Globus pallidus (tissue), 1 donor: ENCODE results near the gene LPIN1.

ENCODE experiments used
- DNase-seq: peaks from one replicate; pipeline ENCODE4 v3.0.0-alpha.2; 2015; ENCODE audit warnings: low spot score

Gene LPIN1

DNA sequence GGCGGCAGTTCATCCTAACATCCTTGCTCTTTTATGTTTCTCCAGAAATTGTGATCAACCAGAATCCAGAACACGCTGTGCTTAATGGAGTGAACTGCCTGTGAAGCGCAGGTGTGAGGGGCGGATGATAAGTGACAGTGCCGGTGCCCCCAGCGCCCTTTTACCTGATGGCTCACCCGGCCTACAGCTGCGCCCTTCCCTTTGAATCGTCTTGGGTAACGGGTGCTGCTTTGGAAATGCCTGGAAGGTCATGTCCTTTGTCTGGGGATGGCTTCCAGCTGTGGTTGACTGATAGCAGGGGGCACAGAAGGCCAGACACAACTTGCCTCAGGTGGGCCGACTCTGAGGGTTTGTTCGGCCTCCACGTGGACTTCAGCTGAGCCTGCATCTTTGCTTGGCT lies 119.4 kb downstream of the LPIN1 start:
- DNase-seq: no peak

DNA sequence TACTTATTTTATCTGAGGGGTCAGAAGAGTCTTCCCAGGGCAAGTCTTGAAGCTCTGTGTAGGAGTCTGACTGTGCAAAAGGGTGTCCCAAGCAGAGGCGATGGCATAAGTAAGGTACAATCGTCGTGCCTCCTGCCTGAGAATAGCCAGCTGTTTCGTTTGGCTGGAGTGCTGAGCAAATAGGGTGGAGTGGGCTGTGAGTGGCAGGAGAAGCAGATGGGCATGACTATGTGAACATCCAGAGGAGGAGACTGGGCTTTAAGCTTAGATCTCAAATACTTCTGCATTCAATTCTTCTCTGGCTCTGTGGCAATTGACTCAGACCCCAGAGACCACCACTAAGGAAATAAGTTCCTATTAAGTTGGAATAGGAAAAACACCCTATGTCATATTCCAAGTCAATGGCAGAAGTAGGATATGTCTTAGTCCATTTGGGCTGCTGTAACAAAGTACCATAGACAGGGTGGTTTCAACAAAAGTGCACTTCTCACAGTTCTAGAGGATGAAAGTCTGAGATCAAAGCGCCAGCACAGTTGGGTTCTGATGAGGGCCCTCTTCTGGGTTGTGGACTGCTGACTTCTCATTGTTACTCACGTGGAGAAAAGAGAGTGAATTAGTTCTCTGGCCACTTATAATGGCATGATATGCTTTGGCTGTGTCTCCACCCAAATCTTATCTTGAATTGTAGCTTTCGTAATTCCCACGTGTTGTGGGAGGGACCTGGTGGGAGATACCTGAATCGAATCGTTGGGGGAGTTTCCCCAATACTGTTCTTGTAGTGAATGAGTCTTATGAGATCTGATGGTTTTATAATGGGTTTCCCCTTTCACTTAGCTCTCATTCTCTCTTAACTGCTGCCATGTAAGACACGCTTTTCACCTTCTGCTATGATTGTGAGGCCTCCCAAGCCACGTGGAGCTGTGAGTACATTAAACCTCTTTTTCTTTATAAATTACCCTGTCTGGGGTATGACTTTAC lies 120.2 kb downstream of the LPIN1 start:
- DNase-seq: no peak

DNA sequence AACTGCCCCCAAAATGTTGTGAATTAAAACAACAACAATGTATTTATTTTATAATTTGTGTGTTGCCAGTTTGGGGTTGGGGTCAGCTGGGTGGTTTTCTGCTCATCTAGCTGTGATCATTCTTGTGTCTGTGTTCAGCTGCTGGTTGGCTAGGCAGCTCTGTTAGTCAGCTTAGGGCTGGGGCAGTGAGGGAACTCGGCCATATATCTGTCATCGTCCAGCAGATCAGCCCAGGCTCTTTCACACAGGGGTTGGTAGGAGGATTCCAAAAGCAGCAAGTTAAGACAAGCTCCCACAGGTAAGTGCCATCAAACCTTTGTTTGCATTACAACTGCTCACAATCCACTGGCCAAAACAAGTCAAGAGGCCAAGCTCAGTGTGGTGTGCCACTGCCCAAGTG lies 121.5 kb downstream of the LPIN1 start:
- no peak for DNase-seq

DNA sequence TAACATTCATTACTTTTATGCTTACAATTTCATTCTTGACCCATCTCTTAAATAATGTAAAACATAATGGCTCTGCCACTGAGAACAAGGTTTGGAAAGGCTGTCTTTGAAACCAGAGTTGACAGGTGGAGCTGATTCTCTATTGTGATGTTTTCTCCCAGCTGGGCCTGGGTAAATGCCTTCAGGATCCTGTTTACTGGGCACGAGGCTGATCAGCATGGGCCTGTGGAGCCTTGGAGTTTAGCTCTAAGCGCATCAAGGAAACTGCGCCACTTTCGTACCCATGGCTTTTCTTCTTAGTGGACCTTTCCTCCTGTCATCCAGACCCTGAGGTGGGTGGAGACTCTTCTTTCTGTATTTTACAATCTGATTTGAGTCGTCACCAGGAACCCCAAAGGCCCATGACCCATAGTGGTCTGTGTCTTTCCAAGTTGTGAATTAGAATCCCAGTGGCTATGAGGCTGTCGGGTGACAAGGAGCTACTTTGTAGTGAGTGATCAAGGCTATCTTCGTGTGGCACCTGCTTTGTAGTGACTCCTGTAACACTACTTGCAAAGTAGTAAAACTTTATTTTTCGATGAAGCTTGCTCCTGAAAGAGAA lies 123.1 kb downstream of the LPIN1 start:
- no peak for DNase-seq

DNA sequence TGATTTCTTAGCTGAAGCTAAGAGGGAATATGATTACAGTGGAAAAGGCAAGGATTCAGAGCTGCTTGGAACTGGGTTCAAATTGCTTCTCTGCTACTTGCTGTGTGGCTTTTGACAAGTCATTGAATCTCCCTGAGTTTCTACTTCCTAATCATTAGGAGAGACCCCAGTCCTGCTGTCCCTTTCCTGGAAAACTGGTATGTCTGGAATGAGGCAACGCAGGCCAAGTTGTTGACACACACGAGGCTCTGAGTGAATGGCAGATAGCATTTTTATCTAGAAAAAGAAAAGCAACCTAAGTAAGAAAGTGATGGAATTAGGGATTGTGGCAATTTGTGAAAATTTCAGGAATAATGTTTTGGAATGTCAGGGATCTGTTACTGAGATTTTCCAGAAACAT lies 123.6 kb downstream of the LPIN1 start:
- DNase-seq: no peak

DNA sequence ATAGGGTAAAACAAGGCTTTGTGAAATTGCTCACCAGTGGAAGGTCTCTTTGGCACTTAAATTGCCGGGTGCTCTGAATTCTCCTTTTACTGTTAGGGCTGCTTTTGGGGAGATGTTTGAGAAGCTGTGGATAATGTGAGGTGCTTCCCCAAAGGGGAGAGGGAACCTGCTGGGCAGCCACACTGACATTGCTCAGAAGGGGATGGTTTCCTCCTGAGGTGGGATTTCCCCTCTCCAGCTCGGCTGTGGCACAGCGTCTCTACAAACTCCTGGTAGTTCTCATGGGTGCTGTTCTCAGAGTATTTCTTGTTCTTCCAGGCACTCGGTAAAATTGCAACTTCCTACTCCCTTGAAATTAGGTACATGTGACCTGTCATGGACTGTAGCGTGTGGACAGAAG lies 124.2 kb downstream of the LPIN1 start:
- DNase-seq: no peak

DNA sequence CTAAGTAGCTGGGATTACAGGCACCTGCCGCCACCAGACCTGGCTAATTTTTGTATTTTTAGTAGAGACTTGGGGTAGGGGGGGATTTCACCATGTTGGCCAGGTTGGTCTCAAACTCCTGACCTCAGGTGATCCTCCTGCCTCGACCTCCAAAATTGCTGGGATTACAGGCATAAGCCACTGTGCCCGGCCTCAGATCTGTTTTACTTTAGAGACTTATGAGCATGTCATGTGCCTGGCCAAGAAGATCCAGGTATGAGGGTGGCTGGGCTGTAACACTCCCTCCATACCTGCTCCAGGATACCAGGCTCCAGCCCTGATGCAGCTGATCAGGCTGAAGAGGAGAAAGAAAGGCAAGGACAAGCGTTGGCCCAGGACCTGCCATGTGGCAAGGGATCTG lies 125.0 kb downstream of the LPIN1 start:
- no peak for DNase-seq

DNA sequence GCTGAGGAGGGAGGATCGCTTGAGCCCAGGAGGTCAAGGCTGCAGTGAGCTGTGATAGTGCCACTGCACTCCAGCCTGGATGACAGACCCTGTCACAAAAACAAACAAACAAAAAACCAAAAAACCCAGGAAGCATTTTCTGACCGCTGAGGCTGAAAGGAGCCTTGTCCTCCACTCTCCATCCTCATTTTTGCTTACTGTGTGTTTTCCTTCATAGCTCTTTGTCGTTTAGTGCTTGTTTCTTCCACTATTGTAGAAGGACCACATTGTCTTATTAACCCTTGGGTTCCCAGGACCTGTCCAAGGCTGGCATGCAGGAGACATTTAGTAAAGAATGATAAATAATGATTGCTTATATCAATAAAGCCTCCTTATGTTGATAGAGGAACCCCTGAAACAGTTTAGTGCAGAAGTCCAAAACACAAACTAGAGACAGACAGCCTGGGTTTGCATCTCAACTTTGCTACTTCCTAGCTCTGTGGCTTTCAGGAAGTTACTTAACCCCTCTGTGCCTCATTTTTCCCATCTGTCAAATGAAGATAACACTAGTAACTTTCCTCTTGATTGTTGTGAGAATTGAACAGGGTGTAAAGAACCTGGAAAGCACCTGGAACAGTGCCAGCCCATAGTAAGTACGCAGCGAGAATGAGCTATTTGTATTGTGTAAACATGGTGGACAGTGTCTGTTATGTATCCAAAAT lies 126.0 kb downstream of the LPIN1 start:
- no peak for DNase-seq

DNA sequence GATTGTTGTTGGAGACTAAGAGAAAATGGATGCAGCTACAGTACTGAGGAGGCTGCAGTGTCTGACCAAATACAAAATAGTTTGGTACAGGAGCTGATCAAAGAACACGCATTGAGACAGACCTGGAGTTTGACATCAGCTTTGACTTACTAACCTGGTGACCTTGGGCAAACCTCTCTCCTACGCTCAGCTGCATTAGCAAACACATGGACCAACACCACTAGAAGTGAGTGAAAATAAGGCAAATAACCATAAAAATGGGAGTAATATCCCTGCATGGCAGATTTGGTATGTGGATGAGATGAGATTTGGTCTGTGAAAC lies 126.5 kb downstream of the LPIN1 start:
- no peak for DNase-seq

DNA sequence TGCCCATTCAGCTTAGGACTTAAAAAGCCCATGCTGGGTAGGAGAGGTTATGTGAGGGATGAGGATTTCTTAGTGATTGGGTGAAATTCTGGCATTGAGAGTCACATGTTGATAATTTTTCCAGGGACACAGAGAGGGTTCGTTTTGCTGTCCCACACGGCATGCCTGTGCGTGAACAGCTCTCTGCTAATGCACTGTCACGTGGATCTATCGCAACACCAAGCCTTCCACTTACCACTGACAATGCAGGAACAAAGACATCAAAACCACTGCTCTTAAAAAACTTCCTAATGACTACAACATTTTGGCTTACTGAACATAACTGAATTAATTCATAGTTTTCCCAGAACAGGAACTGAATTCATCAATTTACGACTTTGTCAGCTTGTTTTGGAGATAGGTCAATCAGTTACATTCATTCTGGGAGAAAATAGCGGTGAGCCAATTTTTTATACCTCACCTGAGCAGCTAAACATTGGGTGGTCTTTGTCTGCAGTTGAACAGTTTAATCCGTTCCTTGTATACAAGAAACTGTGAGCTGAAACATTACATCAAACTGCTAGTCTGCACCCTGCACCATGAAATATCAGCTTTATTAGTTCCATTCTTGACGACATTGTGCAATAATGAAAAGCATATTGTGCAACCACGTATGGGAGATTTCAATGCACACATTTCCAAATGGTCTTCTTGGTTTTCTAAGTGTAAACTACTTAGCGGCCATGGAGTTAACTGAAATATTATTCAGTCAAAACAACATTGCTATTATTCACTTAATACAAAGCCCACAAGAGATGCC lies 127.1 kb downstream of the LPIN1 start:
- DNase-seq: no peak

DNA sequence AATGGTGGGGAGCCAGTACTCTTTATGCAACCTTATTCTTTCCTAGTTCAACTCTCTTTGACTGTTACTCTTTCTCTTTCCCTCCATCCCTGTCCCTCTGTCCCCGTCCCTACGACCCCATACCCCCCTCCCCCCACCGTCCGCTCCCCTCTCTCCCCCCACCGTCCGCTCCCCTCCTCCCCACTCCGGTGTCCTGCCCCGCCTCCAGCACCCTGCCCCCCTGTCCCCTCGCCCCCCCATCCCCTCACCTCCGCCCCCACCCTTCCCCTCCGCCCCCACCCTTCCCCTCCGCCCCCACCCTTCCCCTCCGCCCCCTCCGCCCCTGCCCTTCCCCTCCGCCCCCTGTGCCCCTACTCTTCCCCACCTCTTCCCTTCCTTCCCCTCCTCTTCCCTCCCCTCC lies 128.4 kb downstream of the LPIN1 start:
- no peak for DNase-seq

DNA sequence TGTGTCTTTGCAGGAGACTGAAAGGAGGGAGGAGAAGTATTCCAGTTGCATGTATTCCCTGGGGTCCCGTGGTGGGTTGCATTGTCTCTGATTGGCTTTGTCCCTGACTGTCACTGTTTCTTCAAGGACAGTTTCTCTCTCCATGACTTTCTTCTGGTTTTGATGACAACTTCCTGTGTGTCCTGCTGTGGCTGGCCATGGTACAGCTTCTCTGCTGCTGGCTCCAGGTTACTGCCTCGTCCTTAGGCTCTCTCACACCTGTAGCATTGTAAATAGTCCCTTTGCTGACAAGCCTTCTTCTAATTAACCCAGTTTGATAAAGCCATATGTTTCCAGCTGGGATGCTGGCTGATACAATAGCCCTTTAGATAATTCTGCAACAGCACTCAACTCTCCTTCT lies 129.0 kb downstream of the LPIN1 start:
- no peak for DNase-seq

DNA sequence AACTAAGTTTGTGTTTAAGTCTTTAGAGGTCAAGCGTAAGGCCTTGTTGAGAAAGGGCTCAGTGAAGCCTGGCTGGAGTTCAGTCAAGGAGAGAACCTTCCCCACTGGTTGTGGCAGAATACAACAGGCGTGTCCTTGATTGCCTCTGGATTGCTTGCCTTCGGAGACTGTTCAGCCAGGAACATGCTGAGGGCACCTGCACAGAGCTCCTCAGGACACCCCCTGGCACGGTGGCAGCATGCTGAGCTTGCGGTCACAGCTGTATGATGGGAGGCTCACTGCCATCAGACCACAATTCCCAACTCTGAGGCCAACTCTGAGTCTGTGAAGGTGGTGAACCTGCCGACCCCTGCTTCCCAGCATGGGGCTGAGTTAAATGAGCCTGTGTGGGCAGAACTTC lies 130.0 kb downstream of the LPIN1 start:
- no peak for DNase-seq

DNA sequence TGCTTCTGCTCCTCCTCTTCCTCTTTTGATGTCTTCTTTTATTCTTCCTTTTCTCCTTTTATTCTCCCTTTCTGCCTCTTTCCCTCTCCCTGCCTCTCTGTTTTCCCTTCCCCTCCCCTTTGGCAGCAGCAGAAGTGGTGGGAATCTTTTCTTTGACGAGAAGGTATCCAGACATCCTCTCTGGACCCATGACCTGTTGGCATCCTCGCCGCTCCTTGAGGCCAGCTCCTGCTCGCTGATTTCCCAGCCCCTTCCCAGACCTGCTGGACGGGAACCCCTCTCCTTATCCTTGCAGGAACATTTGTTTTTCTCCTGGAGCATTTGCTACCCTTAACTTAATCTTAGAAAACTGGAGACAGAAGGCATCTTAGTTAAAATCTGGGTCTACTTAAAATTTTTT lies 130.5 kb downstream of the LPIN1 start:
- no peak for DNase-seq
